HepG2 (cell line): Measurements from ENCODE around the gene CIAO2A.

Source experiments
- EP300 ChIP-seq, 3 experiments: sonication (generic) in 1 of 3; formaldehyde crosslinking in 1 of 3; IDR thresholded peaks; 2 replicates each; pipeline versions ENCODE4 v1.5.1 to v1.6.1; 2011 to 2020; ENCODE audit warnings: low read depth in 2 of 3, low read length in 2 of 3, borderline replicate concordance in 1 of 3, improper control_type of control experiment in 1 of 3, mild to moderate bottlenecking in 1 of 3, missing genetic modification reagents in 1 of 3, moderate library complexity in 1 of 3
- MAX ChIP-seq: IDR thresholded peaks from 2 replicates; pipeline ENCODE4 v1.6.1; 2012; ENCODE audit warnings: inconsistent platforms
- MED8 ChIP-seq: sonication (generic); formaldehyde crosslinking; IDR thresholded peaks from 2 replicates; pipeline ENCODE4 v1.8.1; 2023; ENCODE audit warnings: mild to moderate bottlenecking, missing genetic modification reagents; ENCODE audit not compliant: insufficient replicate concordance
- NR2F6 ChIP-seq, 2 experiments: IDR thresholded peaks; 2 replicates each; pipeline ENCODE4 v1.6.1; 2016; ENCODE audit warnings: antibody characterized with exemption in 1 of 2, mild to moderate bottlenecking in 1 of 2
- SRSF4 ChIP-seq: fragments of 200-400 bp; formaldehyde crosslinking; IDR thresholded peaks from one replicate; pipeline ENCODE4 v1.6.1; 2018; ENCODE audit warnings: mild to moderate bottlenecking, low read depth, low read length, moderate library complexity; ENCODE audit not compliant: poor library complexity, severe bottlenecking
- TBP ChIP-seq: sonication (generic); formaldehyde crosslinking; IDR thresholded peaks from 2 replicates; pipeline ENCODE4 v1.5.0; 2020; ENCODE audit warnings: missing genetic modification reagents
- YY1 ChIP-seq: IDR thresholded peaks from 2 replicates; pipeline ENCODE4 v1.6.1; 2011; ENCODE audit warnings: low read length, low read depth, moderate library complexity, mild to moderate bottlenecking; ENCODE audit not compliant: insufficient read depth, insufficient replicate concordance
- ZNF562 ChIP-seq: sonication (generic); formaldehyde crosslinking; IDR thresholded peaks from 2 replicates; pipeline ENCODE4 v1.8.0; 2022; ENCODE audit warnings: missing genetic modification reagents, borderline replicate concordance
- TF ChIP-seq, protein P1 (sequence below): sonication (generic); formaldehyde crosslinking; IDR thresholded peaks from 2 replicates; pipeline ENCODE4 v1.5.0; 2020; ENCODE audit warnings: mild to moderate bottlenecking, missing genetic modification reagents, moderate library complexity
- TF ChIP-seq, protein P2 (sequence below): sonication (generic); formaldehyde crosslinking; IDR thresholded peaks from 2 replicates; pipeline ENCODE4 v1.4.0; 2020; ENCODE audit warnings: mild to moderate bottlenecking, missing genetic modification reagents, borderline replicate concordance

DNA sequence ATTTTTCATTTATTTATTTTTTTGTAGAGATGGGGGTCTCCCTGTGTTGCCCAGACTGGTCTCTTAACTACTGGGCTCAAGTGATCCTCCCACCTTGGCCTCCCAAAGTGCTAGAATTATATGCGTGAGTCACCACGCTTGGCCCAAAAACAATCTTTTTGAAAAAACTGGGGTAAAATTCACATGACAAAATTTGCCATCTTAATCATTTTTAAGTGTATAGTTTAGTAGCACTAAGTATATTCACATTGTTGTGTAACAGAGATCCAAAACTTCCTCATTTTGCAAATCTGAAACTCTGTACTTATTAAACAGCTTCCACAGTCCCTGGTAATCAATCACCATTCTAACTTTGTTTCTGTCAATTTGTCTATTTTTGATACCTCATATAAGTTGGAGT is 7.3 kb upstream of the CIAO2A start:
- TF ChIP-seq, protein P1, sequence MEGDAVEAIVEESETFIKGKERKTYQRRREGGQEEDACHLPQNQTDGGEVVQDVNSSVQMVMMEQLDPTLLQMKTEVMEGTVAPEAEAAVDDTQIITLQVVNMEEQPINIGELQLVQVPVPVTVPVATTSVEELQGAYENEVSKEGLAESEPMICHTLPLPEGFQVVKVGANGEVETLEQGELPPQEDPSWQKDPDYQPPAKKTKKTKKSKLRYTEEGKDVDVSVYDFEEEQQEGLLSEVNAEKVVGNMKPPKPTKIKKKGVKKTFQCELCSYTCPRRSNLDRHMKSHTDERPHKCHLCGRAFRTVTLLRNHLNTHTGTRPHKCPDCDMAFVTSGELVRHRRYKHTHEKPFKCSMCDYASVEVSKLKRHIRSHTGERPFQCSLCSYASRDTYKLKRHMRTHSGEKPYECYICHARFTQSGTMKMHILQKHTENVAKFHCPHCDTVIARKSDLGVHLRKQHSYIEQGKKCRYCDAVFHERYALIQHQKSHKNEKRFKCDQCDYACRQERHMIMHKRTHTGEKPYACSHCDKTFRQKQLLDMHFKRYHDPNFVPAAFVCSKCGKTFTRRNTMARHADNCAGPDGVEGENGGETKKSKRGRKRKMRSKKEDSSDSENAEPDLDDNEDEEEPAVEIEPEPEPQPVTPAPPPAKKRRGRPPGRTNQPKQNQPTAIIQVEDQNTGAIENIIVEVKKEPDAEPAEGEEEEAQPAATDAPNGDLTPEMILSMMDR (CRISPR knock-in tag), result no peak
- no peak for TF ChIP-seq EP300 (IDR thresholded peaks at IDR 0.05; ENCODE audit: low read depth in 2 of 2, low read length in 2 of 2)
- TF ChIP-seq EP300 (CRISPR knock-in tag; IDR thresholded peaks at IDR 0.05; ENCODE audit: borderline replicate concordance), result no peak
- TF ChIP-seq, protein P2, sequence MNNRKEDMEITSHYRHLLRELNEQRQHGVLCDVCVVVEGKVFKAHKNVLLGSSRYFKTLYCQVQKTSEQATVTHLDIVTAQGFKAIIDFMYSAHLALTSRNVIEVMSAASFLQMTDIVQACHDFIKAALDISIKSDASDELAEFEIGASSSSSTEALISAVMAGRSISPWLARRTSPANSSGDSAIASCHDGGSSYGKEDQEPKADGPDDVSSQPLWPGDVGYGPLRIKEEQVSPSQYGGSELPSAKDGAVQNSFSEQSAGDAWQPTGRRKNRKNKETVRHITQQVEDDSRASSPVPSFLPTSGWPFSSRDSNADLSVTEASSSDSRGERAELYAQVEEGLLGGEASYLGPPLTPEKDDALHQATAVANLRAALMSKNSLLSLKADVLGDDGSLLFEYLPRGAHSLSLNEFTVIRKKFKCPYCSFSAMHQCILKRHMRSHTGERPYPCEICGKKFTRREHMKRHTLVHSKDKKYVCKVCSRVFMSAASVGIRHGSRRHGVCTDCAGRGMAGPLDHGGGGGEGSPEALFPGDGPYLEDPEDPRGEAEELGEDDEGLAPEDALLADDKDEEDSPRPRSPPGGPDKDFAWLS (CRISPR knock-in tag), result no peak
- no peak for TF ChIP-seq YY1
- TF ChIP-seq MED8, result no peak
- TF ChIP-seq TBP (CRISPR knock-in tag), result no peak
- TF ChIP-seq ZNF562 (CRISPR knock-in tag), result no peak
- no peak for TF ChIP-seq SRSF4
- no peak for TF ChIP-seq MAX
- no peak for TF ChIP-seq NR2F6 (IDR thresholded peaks at IDR 0.05)
- no peak for TF ChIP-seq NR2F6 (CRISPR knock-in tag; IDR thresholded peaks at IDR 0.05)
